Activated CD8-positive, alpha-beta memory T cell treated with anti-CD3 and anti-CD28 coated beads for 48 hours (primary cell): ENCODE results near the gene PTPRD.
"Not testable (repeated sequence)": the region's sequence is repeated elsewhere in the genome, so short reads cannot be mapped to it uniquely, and the experiment has no call there.

Source experiments
- DNase-seq, 3 experiments: peaks; one replicate each; pipeline ENCODE4 v3.0.0-alpha.2; 2020; ENCODE audit warnings: low read depth in 2 of 3, low spot score in 2 of 3

Gene PTPRD

DNA sequence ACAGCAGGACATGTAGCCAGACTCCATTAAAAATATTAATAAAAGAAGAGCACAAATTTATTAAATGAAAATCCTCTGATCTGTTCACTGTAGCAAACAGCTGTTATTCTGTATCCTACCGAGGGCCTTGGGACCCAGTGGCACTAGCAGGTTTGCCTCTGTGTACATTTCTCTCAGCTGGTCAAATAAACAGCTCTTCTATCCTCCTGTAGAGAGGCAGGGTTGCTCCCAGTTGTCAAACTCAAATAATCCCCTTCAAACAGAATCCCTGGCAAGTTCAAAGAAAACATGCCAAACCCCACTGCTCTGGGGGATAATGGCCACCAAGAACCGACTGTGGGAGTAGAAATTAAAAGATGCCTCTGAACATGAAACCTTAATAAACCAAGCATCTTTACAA is 1551.2 kb downstream of the PTPRD start:
- no peak for DNase-seq

DNA sequence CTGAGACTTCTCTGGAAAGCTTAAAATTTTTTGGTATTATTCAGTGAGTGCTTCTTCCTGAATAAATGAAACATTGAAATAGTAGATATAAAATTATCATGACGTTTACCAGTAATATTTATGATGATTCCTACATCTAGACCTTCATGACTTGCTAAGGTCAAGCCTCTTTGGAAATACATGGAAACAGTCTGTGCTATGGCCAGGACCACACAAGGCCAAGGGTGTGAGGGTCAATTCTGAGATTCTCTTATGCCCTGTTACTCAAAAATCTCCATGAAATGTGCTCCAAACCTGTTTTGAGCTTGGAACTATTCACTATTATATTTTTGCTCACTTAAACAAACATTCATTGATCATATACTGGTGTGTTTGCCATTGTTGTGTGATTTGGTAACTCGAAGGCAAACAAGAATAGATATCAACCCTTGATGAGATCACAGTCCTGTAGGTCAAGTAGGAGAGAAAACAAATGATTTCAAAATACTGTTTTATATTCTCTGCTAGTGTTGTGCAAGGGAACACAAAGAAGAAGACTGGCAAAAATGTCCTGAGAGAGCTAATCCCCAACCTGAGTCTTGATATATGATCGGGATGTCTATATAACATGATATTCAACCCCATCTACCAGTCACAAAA is 1558.3 kb downstream of the PTPRD start:
- DNase-seq = no peak

DNA sequence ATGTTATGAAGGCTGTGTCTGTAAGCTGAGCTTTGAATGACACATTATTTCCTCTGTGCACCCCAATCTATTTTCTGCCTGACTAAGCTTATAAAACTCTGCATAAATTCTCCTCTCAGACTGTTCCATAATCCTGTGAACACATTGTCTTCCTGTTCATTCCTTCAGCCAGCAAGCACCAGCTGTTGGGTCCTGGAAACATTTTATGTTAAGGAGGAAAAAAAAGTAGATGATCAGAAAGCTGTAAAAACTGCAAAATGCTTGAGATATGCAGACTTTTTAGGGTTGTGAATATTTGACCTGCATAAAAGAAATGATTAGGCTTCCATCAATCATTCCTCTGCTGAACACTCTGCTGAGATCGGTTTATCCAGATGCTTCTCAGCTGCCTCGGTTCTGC is 1567.2 kb downstream of the PTPRD start:
- no peak for DNase-seq

DNA sequence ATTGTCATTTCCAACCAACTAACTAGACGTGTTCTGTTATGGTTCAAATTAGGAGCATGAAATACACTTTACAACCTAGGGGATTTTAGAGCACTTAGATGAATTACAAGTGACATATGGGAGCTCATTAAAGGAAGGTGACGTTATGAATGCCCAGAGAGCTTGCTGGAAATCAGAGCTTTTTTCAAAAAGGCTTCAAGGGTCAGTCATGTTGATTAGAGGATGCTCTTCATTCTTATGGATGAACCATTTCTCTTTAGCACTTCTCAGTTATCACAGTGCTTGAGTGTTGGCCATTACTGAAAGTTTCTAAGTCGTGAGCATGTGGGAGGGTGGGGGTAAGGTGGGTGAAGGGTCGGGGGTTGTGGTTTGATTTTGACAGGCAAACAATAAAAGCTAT is 1567.7 kb downstream of the PTPRD start:
- no peak for DNase-seq

DNA sequence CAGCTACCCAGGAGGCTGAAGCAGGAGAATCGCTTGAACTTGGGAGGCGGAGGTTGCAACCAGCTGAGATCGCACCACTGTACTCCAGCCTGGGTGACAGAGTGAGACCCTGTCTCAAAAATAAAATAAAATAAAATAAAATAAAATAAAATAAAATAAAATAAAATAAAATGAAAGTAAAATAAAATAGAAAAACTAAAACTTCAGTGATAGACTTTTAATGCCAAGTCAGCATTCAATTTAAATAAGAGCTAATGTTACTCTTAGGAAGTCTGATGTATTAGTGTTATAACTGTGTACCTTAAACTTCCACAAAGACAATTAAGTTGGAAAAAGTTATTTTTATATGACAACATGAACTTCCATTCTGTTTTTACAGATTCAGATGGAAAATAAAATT is 1569.0 kb downstream of the PTPRD start:
- DNase-seq = not testable (repeated sequence)

DNA sequence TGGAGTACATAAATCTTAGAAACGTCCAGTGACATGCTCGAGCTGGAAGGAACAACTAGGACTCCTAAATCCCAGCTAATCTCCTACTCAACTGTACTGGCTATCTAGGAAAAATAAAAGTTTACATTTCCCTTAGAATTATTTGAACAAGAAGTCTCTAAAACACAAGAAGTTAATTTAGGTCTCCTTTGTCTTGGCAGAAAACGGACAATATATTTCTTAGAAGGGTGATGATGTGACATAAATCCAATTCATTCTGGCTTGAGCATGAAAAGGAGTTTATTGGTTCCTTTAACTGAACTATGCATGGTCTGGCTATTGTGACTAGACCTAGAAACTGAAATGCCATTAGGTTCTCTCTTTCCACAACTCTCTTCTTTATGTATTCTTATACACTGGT is 1571.0 kb downstream of the PTPRD start:
- no peak for DNase-seq

DNA sequence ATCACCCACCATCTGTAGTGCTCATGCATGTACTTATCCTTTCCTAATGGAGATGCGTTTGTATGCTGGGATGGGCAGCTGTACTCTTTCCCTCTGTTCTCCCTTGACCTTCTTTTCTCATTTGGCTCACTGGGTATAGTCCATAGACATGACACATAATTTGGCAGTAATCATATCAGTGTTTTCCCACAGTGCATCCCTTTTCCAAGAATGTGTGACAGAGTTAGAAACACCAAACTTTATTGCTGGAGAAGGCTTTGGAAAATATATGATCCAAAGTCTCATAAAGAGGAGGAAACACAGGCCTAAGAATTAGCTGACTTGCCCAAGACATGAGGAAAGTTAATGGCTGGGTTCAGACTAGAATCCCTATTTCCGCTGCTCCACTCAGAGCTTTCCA is 1579.8 kb downstream of the PTPRD start:
- DNase-seq = no peak

DNA sequence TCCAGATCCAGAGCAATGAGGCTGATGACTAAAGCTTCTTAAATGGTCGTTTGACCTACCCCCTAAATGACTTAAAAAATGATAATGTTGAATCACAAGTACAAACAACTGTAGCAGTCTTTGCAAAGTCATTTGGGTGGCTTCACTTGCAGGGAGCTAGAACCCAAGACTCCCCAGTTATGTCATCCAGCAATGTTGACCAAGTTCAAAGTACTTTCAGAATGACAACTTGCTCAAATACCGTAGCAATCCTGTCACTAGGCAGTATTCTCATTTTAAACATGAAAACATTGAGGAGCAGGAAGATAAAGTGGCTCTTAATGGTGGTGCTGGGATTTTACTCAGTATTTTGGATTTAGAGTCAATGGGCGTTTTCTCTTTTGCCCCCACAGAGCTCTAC is 1596.2 kb downstream of the PTPRD start:
- no peak for DNase-seq

DNA sequence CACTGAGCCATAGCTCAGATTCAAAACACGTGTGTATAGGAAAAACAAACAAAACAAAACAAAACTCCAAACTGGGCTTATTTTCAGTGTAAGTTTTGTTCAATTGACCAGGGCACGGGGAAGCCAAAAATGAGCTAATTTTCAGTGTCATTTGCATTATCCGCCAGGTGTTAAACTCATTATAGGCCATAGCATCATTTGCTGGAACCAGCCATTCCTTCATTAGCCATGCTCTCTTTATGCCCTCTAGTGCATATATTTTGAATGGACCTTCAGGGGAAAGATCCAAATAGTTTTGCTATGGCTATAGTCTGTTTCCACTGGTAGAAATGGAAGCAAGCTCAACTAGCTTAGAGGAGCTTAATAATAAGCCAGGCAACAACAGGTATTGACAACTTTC is 1608.0 kb downstream of the PTPRD start:
- no peak for DNase-seq

DNA sequence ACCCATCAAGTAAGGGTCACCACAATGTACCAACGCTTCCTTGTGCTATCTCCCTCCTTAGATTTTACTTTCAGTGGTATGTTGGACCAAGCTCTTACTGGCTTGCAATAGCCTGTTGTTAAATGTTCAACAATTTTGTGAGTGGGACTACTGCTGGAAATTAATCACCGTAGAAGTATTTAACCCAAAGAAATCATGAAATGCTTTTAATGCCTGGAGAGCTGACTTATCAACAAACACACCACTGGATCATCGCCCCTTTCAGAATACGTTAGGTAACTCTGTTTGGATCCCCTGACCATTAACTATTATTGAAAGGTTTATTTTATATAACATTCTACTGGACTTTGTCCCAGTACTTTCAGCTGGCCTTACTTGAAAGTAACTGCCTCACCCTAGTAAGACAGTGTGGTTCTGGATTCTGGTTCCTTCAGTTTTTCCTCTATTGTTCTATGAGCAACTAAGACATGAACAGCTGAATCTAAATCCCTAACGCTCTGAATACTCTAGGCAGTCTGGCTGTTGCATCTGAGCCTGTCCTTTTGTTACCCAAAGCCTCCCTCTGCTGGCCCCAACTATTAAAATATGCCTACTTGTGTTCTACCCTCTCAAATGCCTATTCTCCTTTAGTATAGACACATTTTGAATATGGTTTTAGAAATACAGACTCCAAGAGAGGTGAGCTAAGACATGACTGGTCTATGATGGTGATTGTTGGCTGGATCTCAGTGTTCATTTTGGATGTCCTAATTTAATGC is 1609.8 kb downstream of the PTPRD start:
- no peak for DNase-seq

DNA sequence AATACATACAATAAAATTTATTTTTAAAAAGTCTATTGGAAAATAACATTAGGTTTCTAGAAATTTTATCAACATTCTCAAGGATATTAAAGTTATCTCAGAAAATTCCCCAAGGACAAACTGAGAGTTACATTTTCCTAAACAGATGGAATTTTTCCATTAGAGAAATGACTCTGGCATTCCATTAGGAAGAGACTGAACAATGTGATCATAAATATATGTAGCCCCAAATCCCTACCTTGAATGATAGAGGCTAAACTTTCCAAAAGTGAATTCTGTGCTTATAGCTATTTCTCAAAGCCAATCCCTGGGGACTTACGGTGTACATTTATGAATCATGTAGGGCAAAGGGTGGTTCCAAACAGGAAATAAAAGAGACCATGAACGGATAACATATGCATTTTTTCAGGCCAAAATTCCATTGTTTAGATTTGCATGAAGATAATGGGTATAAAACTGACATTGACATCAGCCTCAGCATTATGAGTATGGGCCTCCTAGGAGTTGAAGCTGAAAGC is 1632.2 kb downstream of the PTPRD start:
- no peak for DNase-seq

DNA sequence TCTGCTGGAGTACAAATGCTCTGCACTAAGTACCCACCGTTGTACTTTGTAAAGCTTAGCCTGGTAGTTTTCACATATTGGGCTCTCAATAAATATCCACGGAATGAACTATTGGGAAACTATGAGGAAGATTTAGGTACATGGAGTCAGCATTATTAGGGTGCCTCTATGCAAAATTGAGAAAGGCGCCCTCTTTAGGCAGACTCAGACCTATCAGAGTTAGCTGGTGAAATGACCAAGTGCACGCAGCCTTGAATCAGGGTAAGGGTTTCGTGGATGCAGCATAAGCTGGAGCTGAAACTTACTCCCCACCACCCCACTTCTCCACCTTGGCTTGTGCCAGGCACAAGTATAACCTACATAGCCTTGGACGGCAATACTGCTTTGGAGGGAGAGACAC is 1634.5 kb downstream of the PTPRD start:
- no peak for DNase-seq

DNA sequence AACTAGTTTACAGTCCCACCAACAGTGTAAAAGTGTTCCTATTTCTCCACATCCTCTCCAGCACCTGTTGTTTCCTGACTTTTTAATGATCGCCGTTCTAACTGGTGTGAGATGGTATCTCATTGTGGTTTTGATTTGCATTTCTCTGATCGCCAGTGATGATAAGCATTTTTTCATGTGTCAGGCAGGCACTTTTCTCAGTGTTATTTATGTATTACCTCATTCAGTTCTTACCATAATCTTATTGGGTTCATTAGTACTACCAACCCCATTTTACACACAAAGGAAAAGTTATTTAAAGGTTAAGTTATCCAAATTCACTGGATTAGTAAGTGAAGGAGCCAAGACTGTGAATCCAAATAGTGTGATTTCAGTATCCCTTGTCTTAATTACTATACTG is 1644.5 kb downstream of the PTPRD start:
- DNase-seq = not testable (repeated sequence)

DNA sequence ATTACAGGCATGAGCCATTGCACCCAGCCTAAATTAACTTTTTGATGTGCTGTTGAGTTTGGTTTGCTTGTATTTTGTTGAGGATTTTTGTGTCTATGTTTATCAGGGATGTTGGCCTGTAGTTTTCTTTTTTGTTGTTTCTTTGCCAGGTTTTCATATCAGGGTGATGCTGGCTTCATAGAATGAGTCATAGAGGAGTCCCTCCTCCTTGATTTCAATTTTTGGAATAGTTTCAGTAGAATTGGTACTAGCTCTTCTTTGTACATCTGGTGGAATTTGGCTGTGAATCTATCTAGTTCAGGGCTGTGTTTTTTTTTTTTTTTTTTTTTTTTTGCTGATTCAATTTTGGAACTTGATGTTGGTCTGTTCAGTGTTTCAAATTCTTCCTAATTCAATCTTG is 1648.9 kb downstream of the PTPRD start:
- no peak for DNase-seq

DNA sequence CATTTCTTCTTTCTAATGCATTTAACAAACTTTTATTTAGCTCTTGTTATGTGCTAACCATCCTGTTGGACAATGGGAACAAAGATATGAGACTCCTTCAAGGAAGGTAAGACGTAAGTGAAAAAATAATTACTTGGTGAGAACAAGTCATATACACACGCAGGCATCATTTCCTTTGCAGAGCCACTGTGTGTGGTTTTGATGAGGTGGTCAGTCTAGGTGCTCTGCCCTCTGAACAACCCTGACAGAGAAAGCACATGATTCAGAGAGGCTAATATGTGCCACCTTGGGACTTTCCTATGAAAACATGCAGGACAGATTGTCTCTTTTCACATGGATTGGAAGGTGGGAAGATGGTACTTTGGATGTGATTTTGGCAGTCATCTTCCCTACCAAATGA is 1650.7 kb downstream of the PTPRD start:
- no peak for DNase-seq

DNA sequence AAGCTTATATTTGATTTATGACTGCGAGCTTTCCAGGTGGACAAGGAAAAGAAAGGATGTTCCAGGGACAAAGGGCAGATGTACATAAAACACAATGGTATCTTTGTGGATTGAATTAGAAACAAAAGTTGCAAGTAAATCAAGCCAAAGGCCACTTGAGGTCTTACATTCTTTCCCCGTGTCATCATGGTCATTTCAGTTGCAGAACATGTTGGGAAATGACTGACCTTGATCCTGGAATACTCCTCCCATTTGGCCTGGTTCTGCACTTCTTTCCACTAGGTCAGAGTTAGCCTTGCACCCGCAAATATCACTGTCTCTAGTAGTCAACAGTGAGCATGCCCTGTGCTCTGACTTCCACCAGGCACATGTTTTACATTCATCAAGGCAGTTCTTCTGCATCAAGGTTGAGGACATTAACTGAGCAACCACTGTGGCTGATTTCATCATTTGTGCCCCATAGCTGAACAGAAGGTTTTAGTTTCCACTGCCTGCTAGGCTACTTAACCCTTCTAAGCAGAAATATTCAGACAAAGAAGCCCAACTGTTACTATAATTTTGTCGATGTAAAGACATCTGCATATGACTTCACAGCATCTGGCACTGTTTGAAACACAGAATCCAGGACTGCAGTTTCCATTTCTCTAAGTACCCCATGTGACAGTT is 1651.5 kb downstream of the PTPRD start:
- DNase-seq = no peak

DNA sequence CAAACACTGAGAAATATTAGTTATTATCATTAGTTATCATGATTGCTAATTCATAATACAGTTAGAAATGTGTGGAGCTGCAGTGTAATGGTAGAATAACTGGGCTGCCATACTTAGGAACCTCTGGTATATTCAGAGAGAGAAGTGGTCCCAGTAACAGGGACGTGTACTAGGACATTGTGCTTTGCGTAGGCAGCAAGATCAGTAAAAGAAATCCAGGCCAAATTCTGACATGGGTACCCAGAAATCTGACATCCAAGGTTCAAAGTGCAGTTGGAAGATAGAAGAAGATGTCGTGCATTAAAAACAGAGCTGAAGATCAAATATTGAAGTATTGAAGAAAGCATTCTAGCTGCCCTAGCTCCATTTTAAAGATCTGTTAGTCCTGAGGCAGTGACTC is 1652.5 kb downstream of the PTPRD start:
- no peak for DNase-seq

DNA sequence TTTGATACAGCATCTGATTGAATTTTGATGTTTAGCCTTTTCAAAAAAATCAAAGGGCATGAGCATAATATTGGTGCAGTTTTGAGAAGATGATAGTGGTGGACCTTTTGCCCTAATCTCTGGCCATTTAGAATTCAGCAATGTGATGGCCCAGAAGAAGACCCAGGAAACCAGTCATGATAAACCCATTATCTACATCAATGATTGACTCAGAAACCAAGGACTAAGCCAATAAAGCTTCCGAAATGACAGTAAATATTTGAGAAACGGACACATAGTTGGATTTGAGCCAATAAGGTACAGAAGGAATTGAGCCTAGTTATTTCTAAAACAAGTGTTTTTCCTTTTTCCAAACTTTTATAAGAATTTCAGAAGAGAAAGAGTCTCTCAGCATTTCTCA is 1654.4 kb downstream of the PTPRD start:
- no peak for DNase-seq

DNA sequence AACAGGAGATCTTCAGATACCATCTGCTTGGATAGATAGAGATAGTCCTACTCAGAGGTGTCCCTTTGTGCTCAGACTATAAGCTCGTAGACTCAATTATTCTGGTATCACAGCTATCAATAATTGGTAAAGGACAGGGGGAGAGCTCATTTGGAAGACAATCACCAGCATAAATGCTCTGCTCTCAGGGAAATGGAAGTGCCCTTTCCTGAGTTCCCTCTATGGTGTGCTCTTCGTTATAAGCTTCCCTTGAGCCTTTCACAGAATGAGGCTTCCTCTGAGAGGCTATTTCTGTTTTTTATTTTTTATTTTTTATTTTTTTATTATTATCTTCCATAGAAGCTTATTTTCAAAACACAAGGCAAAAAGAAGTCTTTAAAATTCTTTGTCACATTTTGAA is 1657.5 kb downstream of the PTPRD start:
- no peak for DNase-seq

DNA sequence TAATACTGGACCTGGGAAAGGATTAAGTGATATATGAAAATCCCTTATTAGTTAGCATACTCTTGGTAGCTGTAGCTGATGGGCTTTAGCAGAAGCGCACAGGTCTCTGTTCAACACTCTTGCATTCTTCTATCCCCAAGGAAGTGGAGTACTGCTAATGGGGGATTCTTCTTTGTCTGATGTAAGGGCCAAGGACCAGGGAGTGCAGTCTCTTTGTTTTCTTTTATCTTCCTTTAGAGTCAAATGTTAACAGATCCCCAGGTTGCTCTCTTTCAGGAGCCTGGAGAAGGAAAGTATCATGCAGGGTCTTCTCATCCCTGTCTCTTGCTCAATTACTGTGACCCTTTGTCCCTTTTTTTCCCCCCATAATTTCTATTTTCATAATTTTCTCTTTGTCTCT is 1666.3 kb downstream of the PTPRD start:
- DNase-seq = no peak

DNA sequence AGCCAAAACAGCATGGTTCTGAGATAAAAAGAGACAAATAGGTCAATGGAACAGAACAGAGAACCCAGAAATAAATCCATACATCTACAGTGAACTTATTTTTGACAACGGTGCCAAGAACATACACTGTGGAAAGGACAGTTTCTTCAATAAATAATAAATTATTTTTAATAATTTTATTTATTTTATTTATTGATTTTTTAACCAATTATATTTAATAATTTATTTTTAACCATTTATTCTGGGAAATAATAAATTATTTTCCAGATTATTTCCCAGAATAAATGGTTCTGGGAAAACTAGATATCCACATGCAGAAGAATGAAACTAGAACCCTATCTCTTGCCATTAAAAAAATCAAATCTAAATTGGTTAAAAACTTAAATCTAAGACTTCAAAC is 1669.4 kb downstream of the PTPRD start:
- no peak for DNase-seq

DNA sequence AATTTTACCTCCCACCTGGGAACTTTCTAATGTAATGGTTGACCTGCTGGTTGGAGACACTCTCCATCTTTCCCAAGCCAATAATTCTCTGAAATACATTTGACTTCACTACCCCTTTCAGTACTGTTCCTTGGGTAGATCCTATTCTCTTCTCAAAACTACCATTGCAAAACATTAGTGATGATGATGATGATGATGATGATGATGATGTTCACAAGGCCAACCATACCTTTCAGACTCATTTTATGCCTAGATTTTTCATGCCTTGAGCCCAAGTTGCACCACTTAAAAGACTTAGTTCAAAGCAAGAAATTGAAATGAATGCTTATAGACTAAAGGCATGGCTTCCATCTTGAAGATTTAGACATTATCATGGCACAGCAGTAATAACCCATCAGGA is 1672.2 kb downstream of the PTPRD start:
- no peak for DNase-seq
